A549 (cell line): ENCODE results near the gene TMEM269. TPM values are rescaled to one million over a fixed set of nuclear protein-coding genes. Genes with fewer than 3 reads are reported as not detected.

ENCODE experiments used
- ATAC-seq, 2 experiments: fragments of 200-7000 bp in 1 of 2; fragments of >200 bp in 1 of 2; cut with Nextera tagmentation in 1 of 2; cut with Tn5 transposase in 1 of 2; 3 replicates each; pipeline versions ENCODE4 v1.8.0 to v1.9.1; 2018 to 2020; ENCODE audit warnings: mild to moderate bottlenecking in 1 of 2, moderate library complexity in 1 of 2
- CTCF ChIA-PET: fragments of 300-600 bp; sonication (Branson Sonifier 250); formaldehyde crosslinking; extraction: SDS; loops from one replicate; lab custom pipeline; 2021; ENCODE audit warnings: antibody characterized with exemption, inconsistent platforms; lab: Yijun Ruan, JAX
- POLR2A ChIA-PET: fragments of 350-600 bp; formaldehyde crosslinking; extraction: SDS; loops from one replicate; lab custom pipeline; 2021; ENCODE audit warnings: antibody characterized with exemption, inconsistent platforms; lab: Yijun Ruan, JAX
- DNase-seq, 2 experiments: peaks; one replicate each; pipeline versions ENCODE4 v3.0.0 to v3.0.0-alpha.2; 2011 to 2016; ENCODE audit warnings: low read depth in 1 of 2, low spot score in 1 of 2
- FAIRE-seq: peaks from 2 replicates; lab custom pipeline; 2011; peaks lifted over from hg19 to GRCh38; lab: Jason Lieb, UNC
- H3K27ac ChIP-seq, 2 experiments: fragments of >200 bp; sonication (Bioruptor Twin); formaldehyde crosslinking; 3 replicates each; pipeline ENCODE4 v1.5.1; 2016 to 2017
- H3K4me1 ChIP-seq: fragments of >200 bp; sonication (Bioruptor Twin); formaldehyde crosslinking; 3 replicates; pipeline ENCODE4 v1.6.1; 2016
- H3K4me2 ChIP-seq: fragments of >200 bp; sonication (Bioruptor Twin); formaldehyde crosslinking; 3 replicates; pipeline ENCODE4 v1.6.1; 2016
- H3K4me3 ChIP-seq: fragments of >200 bp; sonication (Bioruptor Twin); formaldehyde crosslinking; 3 replicates; pipeline ENCODE4 v1.5.1; 2016
- H3K9me3 ChIP-seq: fragments of >200 bp; sonication (Bioruptor Twin); formaldehyde crosslinking; 3 replicates; pipeline ENCODE4 v1.6.1; 2016
- BHLHE40 ChIP-seq: IDR thresholded peaks from 2 replicates; pipeline ENCODE4 v1.6.1; 2012; ENCODE audit warnings: low read depth, low read length, inconsistent platforms
- CHD2 ChIP-seq: fragments of 150-350 bp; IDR thresholded peaks from 2 replicates; pipeline ENCODE4 v1.6.1; 2014; ENCODE audit warnings: low read length; ENCODE audit not compliant: partially characterized antibody
- EHF ChIP-seq: fragments of 250-450 bp; sonication (Bioruptor Pico); IDR thresholded peaks from 2 replicates; pipeline ENCODE4 v1.5.0; 2020; ENCODE audit warnings: mild to moderate bottlenecking
- ESRRA ChIP-seq: fragments of 150-350 bp; IDR thresholded peaks from 2 replicates; pipeline ENCODE4 v1.6.1; 2014; ENCODE audit warnings: mild to moderate bottlenecking, low read length, borderline replicate concordance
- FOXS1 ChIP-seq: fragments of 250-450 bp; sonication (Bioruptor Pico); IDR thresholded peaks from 2 replicates; pipeline ENCODE4 v1.5.0; 2020; ENCODE audit warnings: mild to moderate bottlenecking, moderate library complexity
- GATA3 ChIP-seq: IDR thresholded peaks from 2 replicates; pipeline ENCODE4 v1.6.1; 2012; ENCODE audit warnings: borderline replicate concordance
- HDAC2 ChIP-seq: fragments of 200-600 bp; sonication (generic); IDR thresholded peaks from 2 replicates; pipeline ENCODE4 v1.6.1; 2016
- HEYL ChIP-seq: fragments of 250-450 bp; sonication (Bioruptor Pico); IDR thresholded peaks from 2 replicates; pipeline ENCODE4 v1.8.0; 2021; ENCODE audit warnings: mild to moderate bottlenecking, moderate library complexity
- JUNB ChIP-seq: fragments of >200 bp; sonication (Bioruptor Twin); formaldehyde crosslinking; IDR thresholded peaks from 2 replicates; pipeline ENCODE4 v1.6.1; 2016
- KDM1A ChIP-seq: fragments of 200-600 bp; sonication (generic); IDR thresholded peaks from 2 replicates; pipeline ENCODE4 v1.6.1; 2016; ENCODE audit warnings: low read depth, mild to moderate bottlenecking
- MAFK ChIP-seq: fragments of 450-650 bp; IDR thresholded peaks from 2 replicates; pipeline ENCODE4 v1.6.1; 2014; ENCODE audit not compliant: partially characterized antibody
- PHF8 ChIP-seq: fragments of 200-600 bp; sonication (generic); IDR thresholded peaks from 2 replicates; pipeline ENCODE4 v1.6.1; 2016; ENCODE audit warnings: low read depth, mild to moderate bottlenecking, antibody characterized with exemption, moderate library complexity, borderline replicate concordance
- RAD21 ChIP-seq, 2 experiments: fragments of >200 bp in 1 of 2; sonication (Bioruptor Twin) in 1 of 2; formaldehyde crosslinking in 1 of 2; IDR thresholded peaks in 1 of 2; conservative IDR thresholded peaks in 1 of 2; 2 replicates in 1 of 2; 3 replicates in 1 of 2; pipeline ENCODE4 v1.6.1; 2012 to 2018; ENCODE audit warnings: inconsistent platforms in 1 of 2
- RCOR1 ChIP-seq: fragments of 150-350 bp; IDR thresholded peaks from 2 replicates; pipeline ENCODE4 v1.6.1; 2014; ENCODE audit warnings: antibody characterized with exemption, low read length, low read depth
- RFX5 ChIP-seq: fragments of 450-650 bp; IDR thresholded peaks from 2 replicates; pipeline ENCODE4 v1.7.1; 2014; ENCODE audit warnings: antibody characterized with exemption, mild to moderate bottlenecking, moderate library complexity
- SMC3 ChIP-seq: fragments of >200 bp; sonication (Bioruptor Twin); formaldehyde crosslinking; IDR thresholded peaks from 3 replicates; pipeline ENCODE4 v1.6.1; 2018; ENCODE audit warnings: inconsistent platforms
- ZC3H11A ChIP-seq: fragments of 450-650 bp; IDR thresholded peaks from 2 replicates; pipeline ENCODE4 v1.6.1; 2014; ENCODE audit warnings: antibody characterized with exemption, mild to moderate bottlenecking
- ZFP36 ChIP-seq: fragments of 450-650 bp; IDR thresholded peaks from 2 replicates; pipeline ENCODE4 v1.6.1; 2014; ENCODE audit warnings: borderline replicate concordance; ENCODE audit not compliant: partially characterized antibody
- WGBS: methylation state at CpG from one replicate; pipeline ENCODE4 v1.1.6; 2017; ENCODE audit errors: missing lambda C conversion rate; 5-methylcytosine and 5-hydroxymethylcytosine counted together
- polyA plus RNA-seq, 4 experiments: library from polyadenylated mRNA; depleted of rRNA in 3 of 4; stranded (reverse); fragments of >200 nt; fragmentation: RNase III in 1 of 4; extraction: RNeasy Plus Mini Kit Qiagen cat#74134 plus additional on column Dnase treatment in 1 of 4; gene quantifications; 2 replicates in 3 of 4; 3 replicates in 1 of 4; pipeline ENCODE4 v1.2.3, GENCODE V29; 2011 to 2017
- TF ChIP-seq, protein P1 (sequence below): fragments of 200-600 bp; sonication (generic); IDR thresholded peaks from 2 replicates; pipeline ENCODE4 v1.6.1; 2016; ENCODE audit warnings: antibody characterized with exemption, mild to moderate bottlenecking, moderate library complexity
- TF ChIP-seq, protein P2 (sequence below): IDR thresholded peaks from 2 replicates; pipeline ENCODE4 v1.6.1; 2012
- TF ChIP-seq, protein P3 (sequence below): fragments of >200 bp; sonication (Bioruptor Twin); formaldehyde crosslinking; IDR thresholded peaks from 3 replicates; pipeline ENCODE4 v1.5.1; 2016

Gene TMEM269
- polyA plus RNA-seq, 2 of the 4 experiments (the other 2 are of a cell fraction): 0.21 TPM

DNA sequence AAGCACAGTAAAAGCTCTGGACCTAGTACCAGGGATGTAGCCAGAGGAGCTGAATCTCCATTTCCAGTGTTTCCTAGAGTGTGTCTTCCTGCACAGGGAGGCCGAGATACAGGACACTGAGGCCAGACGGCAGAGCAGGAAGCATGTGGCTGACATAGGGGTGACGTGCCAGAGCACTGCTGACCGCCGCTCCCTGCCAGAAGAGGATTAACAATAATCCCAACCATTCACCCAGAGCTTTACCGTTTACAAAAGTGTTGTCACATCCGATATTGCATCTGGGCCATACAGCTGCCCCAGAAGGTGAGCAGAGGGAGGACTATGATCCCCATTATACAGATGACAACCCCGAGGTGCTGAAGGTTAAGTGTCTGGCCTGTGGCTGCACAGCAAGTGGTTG is 38.9 kb upstream of the TMEM269 start:
- no peaks in the 10 kb centered on the region for H3K4me1 ChIP-seq
- POLR2A ChIA-PET: no interaction called here
- TF ChIP-seq GATA3 (no peak), EHF (CRISPR knock-in tag) (no peak), JUNB (no peak), ZFP36 (no peak), ESRRA (no peak), KDM1A (no peak), FOXS1 (CRISPR knock-in tag) (no peak), MAFK (no peak), ZC3H11A (no peak), RCOR1 (no peak)
- TF ChIP-seq, protein P1, sequence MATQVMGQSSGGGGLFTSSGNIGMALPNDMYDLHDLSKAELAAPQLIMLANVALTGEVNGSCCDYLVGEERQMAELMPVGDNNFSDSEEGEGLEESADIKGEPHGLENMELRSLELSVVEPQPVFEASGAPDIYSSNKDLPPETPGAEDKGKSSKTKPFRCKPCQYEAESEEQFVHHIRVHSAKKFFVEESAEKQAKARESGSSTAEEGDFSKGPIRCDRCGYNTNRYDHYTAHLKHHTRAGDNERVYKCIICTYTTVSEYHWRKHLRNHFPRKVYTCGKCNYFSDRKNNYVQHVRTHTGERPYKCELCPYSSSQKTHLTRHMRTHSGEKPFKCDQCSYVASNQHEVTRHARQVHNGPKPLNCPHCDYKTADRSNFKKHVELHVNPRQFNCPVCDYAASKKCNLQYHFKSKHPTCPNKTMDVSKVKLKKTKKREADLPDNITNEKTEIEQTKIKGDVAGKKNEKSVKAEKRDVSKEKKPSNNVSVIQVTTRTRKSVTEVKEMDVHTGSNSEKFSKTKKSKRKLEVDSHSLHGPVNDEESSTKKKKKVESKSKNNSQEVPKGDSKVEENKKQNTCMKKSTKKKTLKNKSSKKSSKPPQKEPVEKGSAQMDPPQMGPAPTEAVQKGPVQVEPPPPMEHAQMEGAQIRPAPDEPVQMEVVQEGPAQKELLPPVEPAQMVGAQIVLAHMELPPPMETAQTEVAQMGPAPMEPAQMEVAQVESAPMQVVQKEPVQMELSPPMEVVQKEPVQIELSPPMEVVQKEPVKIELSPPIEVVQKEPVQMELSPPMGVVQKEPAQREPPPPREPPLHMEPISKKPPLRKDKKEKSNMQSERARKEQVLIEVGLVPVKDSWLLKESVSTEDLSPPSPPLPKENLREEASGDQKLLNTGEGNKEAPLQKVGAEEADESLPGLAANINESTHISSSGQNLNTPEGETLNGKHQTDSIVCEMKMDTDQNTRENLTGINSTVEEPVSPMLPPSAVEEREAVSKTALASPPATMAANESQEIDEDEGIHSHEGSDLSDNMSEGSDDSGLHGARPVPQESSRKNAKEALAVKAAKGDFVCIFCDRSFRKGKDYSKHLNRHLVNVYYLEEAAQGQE: no peak
- no peaks in the 10 kb centered on the region for H3K9me3 ChIP-seq
- H3K27ac ChIP-seq: no peak overlapping the region
- H3K4me3 ChIP-seq: no peak overlapping the region
- CTCF ChIA-PET: interaction anchor here (1.1 to 3.2 kb wide), 8 partner anchors 10 to 594 kb away, joined by 3 to 21 read pairs (median 4); no protein-coding TSS in a partner anchor
- H3K4me2 ChIP-seq: no peak overlapping the region
- WGBS: 96% methylated on average over 8 of the region's 8 CpGs
- ATAC-seq: no peak
- DNase-seq: no peak
- FAIRE-seq: no peak

DNA sequence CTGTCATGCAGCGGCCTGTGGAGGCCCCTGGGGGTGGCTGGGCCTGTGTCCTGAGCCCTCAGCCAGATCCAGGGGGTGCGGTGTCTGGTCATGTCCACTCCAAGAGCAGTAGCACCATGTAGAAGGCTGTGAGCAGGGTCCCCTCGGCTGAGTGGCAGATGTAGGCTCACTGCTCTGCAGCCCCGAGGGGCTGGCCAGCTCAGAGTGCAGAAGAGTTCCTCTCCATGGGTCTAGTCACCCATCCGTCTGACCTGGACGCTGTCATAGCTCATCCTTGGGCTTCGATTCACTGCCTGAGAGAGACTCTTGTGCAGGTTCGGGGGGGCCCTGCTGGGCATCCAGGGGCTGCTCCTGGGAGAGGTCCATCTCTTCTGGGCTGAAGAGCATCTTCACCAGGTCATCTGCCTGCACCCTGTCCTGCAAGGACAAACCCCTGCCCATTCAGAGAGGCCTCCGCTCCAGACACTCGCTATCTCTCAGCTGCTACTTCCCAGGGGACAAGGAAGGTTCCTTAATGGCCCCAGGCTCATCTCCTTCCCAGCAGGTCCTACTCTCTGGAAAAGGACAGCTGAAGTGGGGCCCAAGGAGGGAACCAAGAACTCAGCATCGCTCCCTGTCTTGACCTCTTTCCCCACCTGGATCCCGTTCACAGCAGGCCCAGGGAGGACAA is 38.2 kb upstream of the TMEM269 start:
- Histone ChIP-seq H3K4me2 (no peak overlapping the region), H3K27ac (no peak overlapping the region), H3K4me3 (no peak overlapping the region), H3K9me3 (no peaks in the 10 kb centered on the region), H3K4me1 (no peaks in the 10 kb centered on the region)
- ChIA-PET POLR2A (no interaction called here), CTCF (interaction anchor here (0.7 to 3.2 kb wide), 15 partner anchors 8 to 595 kb away, joined by 3 to 21 read pairs (median 3); no protein-coding TSS in a partner anchor)
- DNase-seq: no peak
- TF ChIP-seq CHD2: no peak
- no peak for TF ChIP-seq RAD21 (conservative IDR thresholded peaks at IDR 0.05 in 1 of 2, IDR thresholded peaks at IDR 0.05 in 1 of 2)
- TF ChIP-seq RFX5: no peak
- no peak for TF ChIP-seq PHF8
- TF ChIP-seq HEYL (CRISPR knock-in tag): no peak
- no peak for TF ChIP-seq HDAC2
- TF ChIP-seq, protein P2, sequence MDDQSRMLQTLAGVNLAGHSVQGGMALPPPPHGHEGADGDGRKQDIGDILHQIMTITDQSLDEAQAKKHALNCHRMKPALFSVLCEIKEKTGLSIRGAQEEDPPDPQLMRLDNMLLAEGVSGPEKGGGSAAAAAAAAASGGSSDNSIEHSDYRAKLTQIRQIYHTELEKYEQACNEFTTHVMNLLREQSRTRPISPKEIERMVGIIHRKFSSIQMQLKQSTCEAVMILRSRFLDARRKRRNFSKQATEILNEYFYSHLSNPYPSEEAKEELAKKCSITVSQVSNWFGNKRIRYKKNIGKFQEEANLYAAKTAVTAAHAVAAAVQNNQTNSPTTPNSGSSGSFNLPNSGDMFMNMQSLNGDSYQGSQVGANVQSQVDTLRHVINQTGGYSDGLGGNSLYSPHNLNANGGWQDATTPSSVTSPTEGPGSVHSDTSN: no peak
- no peak for TF ChIP-seq GATA3
- no peak for FAIRE-seq
- 94% methylated on average over 9 of the region's 12 CpGs for WGBS
- ATAC-seq: no peak

DNA sequence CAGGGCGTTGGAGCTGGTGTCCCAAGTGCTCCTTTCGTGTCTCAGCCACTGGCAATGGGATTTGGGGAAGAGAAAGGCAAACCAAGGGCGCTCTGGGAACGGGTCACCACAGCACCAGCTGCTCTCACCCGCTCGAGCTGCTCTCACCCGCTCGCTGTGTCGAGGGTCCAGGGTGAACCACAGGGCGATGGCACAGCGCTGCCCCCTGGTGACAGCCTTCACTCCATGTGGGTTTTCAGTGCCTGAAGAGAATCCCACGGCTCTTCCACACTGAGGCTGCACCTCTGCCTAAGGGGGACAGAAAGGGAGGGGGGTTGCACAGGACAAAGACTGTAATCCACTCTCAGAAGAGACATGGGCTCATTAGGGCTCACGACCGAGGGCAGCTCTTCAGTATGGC is 37.7 kb upstream of the TMEM269 start:
- no peak overlapping the region for H3K4me2 ChIP-seq
- H3K4me1 ChIP-seq: no peaks in the 10 kb centered on the region
- FAIRE-seq (no peak), DNase-seq (peak in 1 of 2 experiments; percentile 10), ATAC-seq (peak in 1 of 2 experiments; percentile 75; a peak in 3 of 6 replicates)
- no peaks in the 10 kb centered on the region for H3K9me3 ChIP-seq
- POLR2A ChIA-PET: no interaction called here
- H3K27ac ChIP-seq: no peak overlapping the region
- WGBS: 91% methylated on average over 6 of the region's 14 CpGs
- H3K4me3 ChIP-seq: no peak overlapping the region
- TF ChIP-seq RAD21 (conservative IDR thresholded peaks at IDR 0.05 in 1 of 2, IDR thresholded peaks at IDR 0.05 in 1 of 2) (peak; percentile 42 to 50; a peak in 3 of 5 replicates), SMC3 (peak; percentile 44), BHLHE40 (no peak)
- TF ChIP-seq, protein P3, sequence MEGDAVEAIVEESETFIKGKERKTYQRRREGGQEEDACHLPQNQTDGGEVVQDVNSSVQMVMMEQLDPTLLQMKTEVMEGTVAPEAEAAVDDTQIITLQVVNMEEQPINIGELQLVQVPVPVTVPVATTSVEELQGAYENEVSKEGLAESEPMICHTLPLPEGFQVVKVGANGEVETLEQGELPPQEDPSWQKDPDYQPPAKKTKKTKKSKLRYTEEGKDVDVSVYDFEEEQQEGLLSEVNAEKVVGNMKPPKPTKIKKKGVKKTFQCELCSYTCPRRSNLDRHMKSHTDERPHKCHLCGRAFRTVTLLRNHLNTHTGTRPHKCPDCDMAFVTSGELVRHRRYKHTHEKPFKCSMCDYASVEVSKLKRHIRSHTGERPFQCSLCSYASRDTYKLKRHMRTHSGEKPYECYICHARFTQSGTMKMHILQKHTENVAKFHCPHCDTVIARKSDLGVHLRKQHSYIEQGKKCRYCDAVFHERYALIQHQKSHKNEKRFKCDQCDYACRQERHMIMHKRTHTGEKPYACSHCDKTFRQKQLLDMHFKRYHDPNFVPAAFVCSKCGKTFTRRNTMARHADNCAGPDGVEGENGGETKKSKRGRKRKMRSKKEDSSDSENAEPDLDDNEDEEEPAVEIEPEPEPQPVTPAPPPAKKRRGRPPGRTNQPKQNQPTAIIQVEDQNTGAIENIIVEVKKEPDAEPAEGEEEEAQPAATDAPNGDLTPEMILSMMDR: peak; percentile 39
- CTCF ChIA-PET: interaction anchor here (0.7 to 3.2 kb wide), 18 partner anchors 9 to 595 kb away, joined by 3 to 21 read pairs (median 3); no protein-coding TSS in a partner anchor
